ENCODE data around the gene RER1. TPM values are rescaled to one million over a fixed set of nuclear protein-coding genes. Genes with fewer than 3 reads are reported as not detected.

Gene RER1
- total RNA-seq, 1 donor from 2014 or later = 49.6 TPM

DNA sequence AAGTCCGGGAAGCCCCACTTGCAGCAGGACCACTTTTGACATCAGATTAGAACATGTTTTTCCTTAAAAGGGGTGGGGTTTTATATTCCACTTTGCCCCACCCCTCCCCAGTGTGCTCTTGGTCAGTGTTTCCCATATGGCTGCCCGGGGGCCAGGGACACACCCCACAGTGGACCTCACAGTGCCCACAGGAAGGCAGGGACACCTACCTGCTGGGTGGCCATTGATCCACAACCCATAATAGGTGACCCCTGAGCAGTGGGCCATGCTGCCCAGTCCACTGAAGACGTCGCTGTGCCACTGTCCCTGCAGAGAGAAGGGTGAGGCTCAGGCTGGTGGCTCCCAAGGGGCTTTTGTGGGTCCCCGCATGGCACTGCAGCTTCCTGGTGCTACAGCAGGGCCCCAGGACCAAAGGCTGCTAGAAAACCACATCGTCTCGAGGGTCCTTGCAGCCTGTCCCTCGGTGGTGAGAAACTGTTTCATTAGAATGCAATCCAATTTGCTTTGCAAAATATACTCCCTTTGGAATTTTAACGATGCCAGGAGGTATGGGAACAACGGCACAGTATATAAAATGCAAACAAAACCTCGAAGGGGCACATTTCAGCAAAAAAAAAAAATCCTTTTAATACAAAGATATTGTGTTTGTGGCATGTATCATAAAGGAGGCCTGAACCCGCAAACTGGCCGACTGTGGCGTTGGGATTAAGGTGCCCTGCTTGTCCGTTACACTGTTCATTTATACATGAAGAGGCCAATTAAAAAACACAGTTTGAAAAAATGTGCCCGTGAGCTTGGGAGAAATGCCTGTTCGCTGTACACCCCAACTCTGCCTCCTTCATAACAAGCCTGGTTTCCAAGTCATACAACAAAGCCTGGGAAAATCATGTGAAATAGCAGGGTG is 17.1 kb upstream of the RER1 start:
- no peak overlapping the region for H3K4me3 ChIP-seq
- no peaks in the 10 kb centered on the region for H3K4me1 ChIP-seq
- TF ChIP-seq, protein P1, sequence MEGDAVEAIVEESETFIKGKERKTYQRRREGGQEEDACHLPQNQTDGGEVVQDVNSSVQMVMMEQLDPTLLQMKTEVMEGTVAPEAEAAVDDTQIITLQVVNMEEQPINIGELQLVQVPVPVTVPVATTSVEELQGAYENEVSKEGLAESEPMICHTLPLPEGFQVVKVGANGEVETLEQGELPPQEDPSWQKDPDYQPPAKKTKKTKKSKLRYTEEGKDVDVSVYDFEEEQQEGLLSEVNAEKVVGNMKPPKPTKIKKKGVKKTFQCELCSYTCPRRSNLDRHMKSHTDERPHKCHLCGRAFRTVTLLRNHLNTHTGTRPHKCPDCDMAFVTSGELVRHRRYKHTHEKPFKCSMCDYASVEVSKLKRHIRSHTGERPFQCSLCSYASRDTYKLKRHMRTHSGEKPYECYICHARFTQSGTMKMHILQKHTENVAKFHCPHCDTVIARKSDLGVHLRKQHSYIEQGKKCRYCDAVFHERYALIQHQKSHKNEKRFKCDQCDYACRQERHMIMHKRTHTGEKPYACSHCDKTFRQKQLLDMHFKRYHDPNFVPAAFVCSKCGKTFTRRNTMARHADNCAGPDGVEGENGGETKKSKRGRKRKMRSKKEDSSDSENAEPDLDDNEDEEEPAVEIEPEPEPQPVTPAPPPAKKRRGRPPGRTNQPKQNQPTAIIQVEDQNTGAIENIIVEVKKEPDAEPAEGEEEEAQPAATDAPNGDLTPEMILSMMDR (IDR thresholded peaks at IDR 0.05) = no peak
- TF ChIP-seq POLR2AphosphoS5 (IDR thresholded peaks at IDR 0.05; ENCODE audit: insufficient read depth in 1 of 2, low read depth in 1 of 2) (no peak), POLR2A (IDR thresholded peaks at IDR 0.05) (no peak)
- DNase-seq (ENCODE audit: extremely low spot score in 2 of 2) = no peak
- H3K36me3 ChIP-seq = no peaks in the 10 kb centered on the region
- intact Hi-C loops (cut with DNase I) = no loop called here
- no peak overlapping the region for H3K27ac ChIP-seq
- H3K27me3 ChIP-seq = no peaks in the 10 kb centered on the region
- no peaks in the 10 kb centered on the region for H3K9me3 ChIP-seq

DNA sequence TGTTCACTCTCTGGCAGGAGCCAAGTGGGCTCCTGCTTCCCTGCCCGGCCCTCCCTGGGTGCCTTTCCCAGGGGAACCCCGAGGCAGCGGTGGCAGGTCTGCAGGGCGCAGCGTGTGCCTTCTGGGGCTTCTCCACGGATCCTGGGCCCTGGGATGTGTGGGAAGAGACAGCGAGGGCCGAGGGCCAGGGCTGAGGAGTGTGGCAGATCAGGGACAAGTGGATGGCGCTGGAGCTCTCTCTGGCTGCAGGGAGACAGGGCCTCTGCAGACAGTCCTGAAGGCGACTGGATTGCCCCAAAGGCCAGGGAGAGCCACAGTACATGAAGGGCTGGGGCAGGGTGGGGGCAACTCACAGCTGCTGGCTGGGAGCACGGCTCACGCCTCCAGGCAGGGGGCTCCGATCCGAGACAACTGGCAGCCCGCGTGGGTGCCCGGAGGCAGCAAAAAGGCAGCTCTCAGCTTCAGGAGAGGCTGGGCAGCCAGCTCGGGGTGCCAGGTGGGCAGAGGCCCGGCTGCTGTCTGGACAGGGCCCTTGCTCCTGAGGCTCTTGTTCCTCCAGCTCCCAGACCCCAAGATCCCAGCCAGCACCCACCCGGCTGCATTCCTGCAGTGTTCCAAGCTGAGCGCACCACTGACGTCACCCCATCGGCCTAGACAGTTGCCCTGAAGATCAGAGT is 16.3 kb upstream of the RER1 start:
- intact Hi-C loops (cut with DNase I) = no loop called here
- no peak for DNase-seq (ENCODE audit: extremely low spot score in 2 of 2)
- Histone ChIP-seq H3K27me3 (no peaks in the 10 kb centered on the region), H3K4me1 (no peaks in the 10 kb centered on the region), H3K9me3 (no peaks in the 10 kb centered on the region), H3K36me3 (no peaks in the 10 kb centered on the region), H3K27ac (no peak overlapping the region), H3K4me3 (no peak overlapping the region)
- TF ChIP-seq POLR2AphosphoS5 (IDR thresholded peaks at IDR 0.05; ENCODE audit: insufficient read depth in 1 of 2, low read depth in 1 of 2) = no peak
- TF ChIP-seq POLR2A (IDR thresholded peaks at IDR 0.05) = no peak

DNA sequence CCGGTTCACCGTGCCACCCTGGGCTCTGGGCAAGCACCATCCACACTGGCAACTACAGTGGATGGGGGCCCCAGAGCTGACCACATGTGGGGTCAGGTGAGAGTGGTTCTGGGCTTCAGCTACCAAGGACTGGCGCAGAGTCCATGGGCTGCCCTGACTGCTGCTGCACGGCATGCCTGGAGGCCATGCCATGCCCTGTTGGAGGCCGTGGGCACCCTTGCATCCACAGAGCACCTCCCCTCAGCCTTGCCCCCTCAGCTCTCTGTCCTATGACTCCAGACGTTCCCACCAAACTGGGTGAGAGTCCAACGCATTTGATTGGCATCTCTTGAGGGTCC is 15.7 kb upstream of the RER1 start:
- H3K27me3 ChIP-seq = no peaks in the 10 kb centered on the region
- no peaks in the 10 kb centered on the region for H3K36me3 ChIP-seq
- H3K27ac ChIP-seq = no peak overlapping the region
- no peaks in the 10 kb centered on the region for H3K4me1 ChIP-seq
- DNase-seq (ENCODE audit: extremely low spot score in 2 of 2) = no peak
- H3K9me3 ChIP-seq = no peaks in the 10 kb centered on the region
- TF ChIP-seq POLR2AphosphoS5 (IDR thresholded peaks at IDR 0.05; ENCODE audit: insufficient read depth in 1 of 2, low read depth in 1 of 2) = no peak
- no peak for TF ChIP-seq POLR2A (IDR thresholded peaks at IDR 0.05)
- TF ChIP-seq, protein P1 (IDR thresholded peaks at IDR 0.05) = no peak
- H3K4me3 ChIP-seq = no peak overlapping the region
- intact Hi-C loops (cut with DNase I) = no loop called here

DNA sequence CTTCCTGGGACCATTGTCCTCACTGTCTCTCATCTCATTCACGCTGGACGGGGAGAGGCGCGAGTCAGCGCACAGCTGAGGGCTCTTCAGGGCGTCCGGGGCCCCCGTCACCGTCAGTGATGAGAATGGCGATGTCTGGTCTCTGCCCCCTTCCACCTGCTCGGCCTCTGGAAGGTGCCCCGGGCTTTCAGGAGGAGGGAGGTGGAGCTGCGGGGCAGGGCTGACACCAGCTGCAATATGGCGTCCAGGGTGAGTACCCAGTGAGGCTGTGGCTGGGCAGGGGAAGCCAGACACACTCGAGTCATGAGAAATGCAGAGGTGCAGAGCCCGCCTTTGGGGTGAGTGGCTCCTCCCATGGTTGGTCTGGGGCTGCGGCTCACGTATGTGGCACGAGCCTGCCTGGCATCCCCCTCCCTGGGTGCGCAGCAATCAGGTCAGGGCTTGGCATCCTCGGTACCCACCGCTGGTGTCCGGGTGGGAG is 15.3 kb upstream of the RER1 start:
- TF ChIP-seq, protein P1 (IDR thresholded peaks at IDR 0.05) = no peak
- TF ChIP-seq POLR2A (IDR thresholded peaks at IDR 0.05) = no peak
- TF ChIP-seq POLR2AphosphoS5 (IDR thresholded peaks at IDR 0.05; ENCODE audit: insufficient read depth in 1 of 2, low read depth in 1 of 2) = no peak
- Histone ChIP-seq H3K27ac (no peak overlapping the region), H3K4me3 (no peak overlapping the region), H3K4me1 (peaks cover 3% of the 10 kb centered on the region), H3K36me3 (no peaks in the 10 kb centered on the region), H3K27me3 (no peaks in the 10 kb centered on the region), H3K9me3 (no peaks in the 10 kb centered on the region)
- DNase-seq (ENCODE audit: extremely low spot score in 2 of 2) = no peak
- intact Hi-C loops (cut with DNase I) = no loop called here

DNA sequence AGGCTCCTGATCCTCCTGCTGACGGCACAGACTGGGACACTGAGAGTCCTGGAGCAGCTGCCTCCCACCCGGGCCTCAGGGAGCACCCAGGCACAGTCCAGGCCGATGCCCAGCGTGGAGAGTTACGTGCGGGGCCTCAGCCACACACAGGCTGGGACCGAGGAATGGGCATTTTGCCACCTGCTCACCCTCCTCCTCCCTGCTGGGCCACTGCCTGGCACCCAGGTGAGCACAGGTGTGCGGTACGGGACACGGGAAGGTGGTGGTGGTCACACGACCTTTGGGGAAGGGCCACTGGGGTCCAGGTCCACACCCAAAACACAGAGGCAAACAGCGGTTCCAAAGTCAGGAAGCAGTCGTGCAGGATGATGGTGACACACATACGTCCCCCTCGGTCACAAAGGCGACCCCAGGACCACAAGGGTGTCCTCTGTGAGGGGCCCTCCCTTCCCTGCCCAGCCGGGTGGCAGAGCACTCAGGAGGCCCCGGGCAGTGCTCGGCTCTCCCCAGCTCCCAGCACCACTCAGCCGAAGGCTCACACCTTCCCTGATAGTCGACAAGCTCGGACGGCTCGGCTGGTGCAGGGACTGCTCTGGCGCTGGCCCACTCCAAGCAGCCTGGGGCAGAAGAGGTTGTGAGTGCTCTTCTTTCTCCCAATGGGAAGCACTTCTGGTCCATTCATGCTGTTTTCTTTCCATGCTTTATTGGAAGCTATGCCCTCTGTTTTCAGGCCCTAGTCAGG is 14.5 kb upstream of the RER1 start:
- Histone ChIP-seq H3K27ac (no peak overlapping the region), H3K9me3 (no peaks in the 10 kb centered on the region), H3K4me1 (peaks cover 11% of the 10 kb centered on the region), H3K36me3 (no peaks in the 10 kb centered on the region), H3K27me3 (no peaks in the 10 kb centered on the region), H3K4me3 (no peak overlapping the region)
- no peak for TF ChIP-seq POLR2AphosphoS5 (IDR thresholded peaks at IDR 0.05; ENCODE audit: insufficient read depth in 1 of 2, low read depth in 1 of 2)
- TF ChIP-seq, protein P1 (IDR thresholded peaks at IDR 0.05) = no peak
- TF ChIP-seq POLR2A (IDR thresholded peaks at IDR 0.05) = no peak
- no peak for DNase-seq (ENCODE audit: extremely low spot score in 2 of 2)
- intact Hi-C loops (cut with DNase I) = no loop called here

Measured in vagina (tissue), 2 donors.